GM18526 (cell line): ENCODE data around the gene GFY.

ENCODE experiments used
- POLR2A ChIP-seq: IDR thresholded peaks from 3 replicates; pipeline ENCODE4 v1.6.1; 2011; ENCODE audit not compliant: insufficient read length; ENCODE audit errors: extremely low read depth

The GFY gene

DNA sequence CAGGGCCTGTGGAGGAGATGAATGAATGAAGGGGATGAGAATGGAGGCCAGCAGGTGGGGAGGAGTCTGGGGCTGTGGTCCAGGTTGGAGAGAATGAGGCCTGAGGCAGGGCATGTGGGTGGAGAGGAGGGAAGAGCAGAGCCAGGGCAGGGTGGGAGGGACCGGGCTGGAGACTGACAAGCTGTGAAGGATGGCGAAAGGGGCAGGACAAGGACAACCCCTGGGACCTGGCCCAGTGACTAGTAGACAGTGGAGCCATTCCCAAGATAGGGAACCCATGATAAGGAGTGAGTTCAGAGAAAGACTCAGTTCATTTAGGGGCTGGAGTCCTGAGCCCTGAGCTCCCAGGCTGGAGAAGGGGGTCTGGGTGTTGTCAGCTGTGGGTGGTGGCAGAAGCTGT lies 5.0 kb upstream of the GFY start:
- TF ChIP-seq POLR2A = no peak

- no peak for TF ChIP-seq POLR2A
Measured at GRCh38 chr19:49421039-49421877, 3.9 kb upstream of the GFY start.

DNA sequence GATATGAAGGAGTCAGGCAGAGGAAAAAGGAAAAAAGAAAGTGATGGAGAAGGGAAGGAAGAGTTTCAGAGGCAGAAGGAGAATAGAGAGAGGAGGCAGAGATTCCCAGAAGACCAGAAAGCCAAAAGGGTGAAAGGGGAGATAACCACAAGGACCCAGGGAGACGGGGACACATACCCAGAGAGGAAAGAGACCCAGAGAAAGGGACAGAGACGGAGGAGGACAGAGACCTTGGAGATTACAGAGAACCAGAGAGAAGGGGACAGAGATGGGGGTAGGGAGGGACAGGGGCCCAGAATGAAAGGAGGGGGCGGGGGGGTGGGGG lies 3.3 kb upstream of the GFY start:
- no peak for TF ChIP-seq POLR2A

DNA sequence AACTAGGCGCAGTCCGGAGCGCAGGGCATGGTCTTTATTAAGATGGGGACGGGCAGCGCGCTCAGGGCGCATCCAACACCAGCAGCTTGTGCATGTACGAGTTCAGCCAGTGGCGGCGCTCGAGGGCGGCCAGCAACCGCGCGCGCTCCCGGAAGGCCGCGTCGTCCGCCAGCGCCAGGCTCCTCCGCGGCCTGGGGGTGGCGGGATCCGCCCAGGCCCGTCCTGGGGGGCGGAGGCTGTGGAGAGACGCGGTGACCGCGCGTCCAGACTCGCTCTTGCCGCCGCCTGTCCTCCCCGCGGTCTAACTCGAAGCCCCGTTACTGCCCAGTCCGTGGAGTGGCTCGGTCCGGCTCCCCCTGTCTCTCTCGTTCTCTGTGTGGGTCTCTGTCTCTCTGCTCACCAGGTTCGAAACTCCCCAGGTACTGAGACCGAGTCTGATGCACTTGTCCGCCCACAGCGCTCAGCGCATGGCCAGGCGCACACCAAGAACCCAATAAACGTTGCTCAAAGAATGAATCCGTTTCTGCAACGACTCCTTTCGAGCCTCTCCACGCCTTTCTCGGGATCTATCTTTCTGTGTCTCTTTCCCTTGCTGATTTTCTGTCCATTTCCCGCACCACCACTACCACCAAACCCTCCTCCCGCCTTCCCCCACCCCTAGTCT lies 2.6 kb upstream of the GFY start:
- TF ChIP-seq POLR2A = no peak

- TF ChIP-seq POLR2A = no peak
Measured at GRCh38 chr19:49423071-49423984, 1.9 kb upstream of the GFY start, which contains the start of gene PTH2. TSS of gene PTH2 (minus strand) at chr19:49423441. CDS start at chr19:49423339, 102 bp downstream.

GRCh38 chr19:49423985-49424303 lies 1.2 kb upstream of the GFY start:
- TF ChIP-seq POLR2A = no peak

GRCh38 chr19:49425922-49426592 lies 869 bp downstream of the GFY start:
- no peak for TF ChIP-seq POLR2A

DNA sequence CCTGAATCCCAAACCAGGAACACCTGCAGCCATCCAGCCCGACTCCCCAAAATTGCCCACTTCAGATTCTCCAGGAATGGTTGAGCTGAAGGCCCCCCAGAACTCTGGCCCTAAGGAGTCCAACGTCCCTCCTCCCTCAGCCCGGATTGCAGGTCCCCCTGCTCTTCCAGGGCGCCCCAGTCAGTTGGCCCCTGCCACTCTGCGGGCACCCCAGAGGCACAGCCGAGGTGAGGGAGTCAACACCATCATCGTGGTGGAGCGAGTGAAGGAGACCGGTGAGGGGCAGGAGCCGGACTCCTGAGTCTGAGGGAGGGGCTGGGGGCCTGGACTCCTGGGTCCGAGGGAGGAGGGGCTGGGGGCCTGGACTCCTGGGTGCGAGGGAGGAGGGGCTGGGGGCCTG lies 2.2 kb downstream of the GFY start:
- no peak for TF ChIP-seq POLR2A

DNA sequence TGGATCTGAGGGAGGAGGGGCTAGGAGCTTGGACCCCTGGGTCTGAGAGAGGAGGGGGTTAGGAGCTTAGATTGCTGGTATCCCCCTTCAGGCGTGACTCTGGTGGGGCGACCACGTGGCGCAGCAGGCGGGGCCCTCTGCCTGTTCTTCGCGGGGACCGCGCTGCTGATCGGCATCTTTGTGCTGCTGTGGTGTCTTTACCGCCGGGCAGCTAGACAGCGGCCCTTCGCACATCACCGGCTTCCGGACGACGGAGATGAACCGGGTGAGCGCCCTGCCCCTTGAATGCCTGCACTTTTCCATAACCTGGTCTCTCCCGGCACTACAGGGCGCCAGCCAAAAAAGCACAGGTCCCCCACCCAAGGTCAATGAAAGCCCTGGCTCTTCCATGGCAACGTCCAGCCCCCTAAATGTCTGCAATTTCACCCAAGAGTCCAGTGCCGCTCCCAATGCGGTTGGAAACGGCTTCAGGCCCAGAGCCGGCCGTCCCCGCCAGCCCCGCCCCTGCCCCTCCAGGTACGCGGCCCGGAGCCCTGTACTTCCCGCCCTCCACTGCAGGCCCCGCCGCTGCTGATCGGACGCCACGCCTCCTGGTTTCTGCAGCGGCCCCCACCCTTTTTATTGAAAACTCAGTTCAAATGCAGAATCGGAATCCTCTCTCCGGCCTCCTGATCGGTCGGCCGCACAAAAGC lies 2.8 kb downstream of the GFY start:
- TF ChIP-seq POLR2A = no peak

DNA sequence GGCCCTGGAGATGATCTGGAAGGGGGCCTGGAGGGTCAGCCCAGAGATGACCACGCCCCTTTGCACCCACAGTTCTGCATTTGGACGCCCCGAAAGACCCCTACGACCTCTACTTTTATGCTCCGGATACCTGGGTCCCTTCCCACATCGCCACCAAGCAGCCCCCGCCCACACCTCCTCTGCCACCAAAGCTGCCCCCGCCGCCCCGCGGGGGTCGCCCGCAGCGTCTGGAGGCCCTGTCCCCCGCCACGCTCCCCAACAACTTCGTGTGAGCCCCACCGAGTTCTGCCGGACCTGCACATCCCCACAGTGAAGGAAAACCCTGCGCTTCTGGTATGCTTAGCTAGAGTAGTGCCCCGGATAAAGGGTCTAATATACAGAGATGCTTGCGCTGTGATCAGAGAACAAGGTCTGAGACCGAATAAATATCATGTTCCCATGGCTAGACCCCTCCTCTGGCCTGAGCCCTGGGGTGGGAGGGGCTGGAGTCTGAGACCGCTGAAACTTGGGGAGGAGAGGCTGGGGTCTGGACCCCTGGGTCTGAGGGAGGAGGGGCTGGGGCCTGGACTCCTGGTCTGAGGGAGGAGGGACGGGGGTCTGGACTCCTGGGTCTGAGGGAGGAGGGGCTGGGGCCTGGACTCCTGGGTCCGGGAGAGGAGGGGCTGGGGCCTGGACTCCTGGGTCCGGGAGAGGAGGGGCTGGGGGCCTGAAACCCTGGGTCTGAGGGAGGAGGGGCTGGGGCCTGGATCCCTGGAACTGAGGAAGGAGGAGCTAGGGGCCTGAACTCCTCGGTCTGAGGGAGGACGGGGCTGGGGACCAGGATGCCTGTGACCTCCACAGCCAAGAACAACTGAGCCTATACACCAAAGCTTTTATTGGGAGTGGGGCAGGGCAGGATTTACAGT lies 3.6 kb downstream of the GFY start:
- TF ChIP-seq POLR2A = no peak

- no peak for TF ChIP-seq POLR2A
Measured at GRCh38 chr19:49430172-49430677, 5.0 kb downstream of the GFY start.

- TF ChIP-seq POLR2A = no peak
Measured at GRCh38 chr19:49430678-49431329, 5.6 kb downstream of the GFY start.

- no peak for TF ChIP-seq POLR2A
Measured at GRCh38 chr19:49431330-49431749, 6.2 kb downstream of the GFY start.
